Measurements from ENCODE around the gene TUBA4B. TPM values are rescaled to one million over a fixed set of nuclear protein-coding genes. Genes with fewer than 3 reads are reported as not detected.
A peak's percentile ranks its signal among the peaks of the same experiment; 100 is the strongest.

Gene TUBA4B
- total RNA-seq, 1 donor from 2014 or later: not detected

DNA sequence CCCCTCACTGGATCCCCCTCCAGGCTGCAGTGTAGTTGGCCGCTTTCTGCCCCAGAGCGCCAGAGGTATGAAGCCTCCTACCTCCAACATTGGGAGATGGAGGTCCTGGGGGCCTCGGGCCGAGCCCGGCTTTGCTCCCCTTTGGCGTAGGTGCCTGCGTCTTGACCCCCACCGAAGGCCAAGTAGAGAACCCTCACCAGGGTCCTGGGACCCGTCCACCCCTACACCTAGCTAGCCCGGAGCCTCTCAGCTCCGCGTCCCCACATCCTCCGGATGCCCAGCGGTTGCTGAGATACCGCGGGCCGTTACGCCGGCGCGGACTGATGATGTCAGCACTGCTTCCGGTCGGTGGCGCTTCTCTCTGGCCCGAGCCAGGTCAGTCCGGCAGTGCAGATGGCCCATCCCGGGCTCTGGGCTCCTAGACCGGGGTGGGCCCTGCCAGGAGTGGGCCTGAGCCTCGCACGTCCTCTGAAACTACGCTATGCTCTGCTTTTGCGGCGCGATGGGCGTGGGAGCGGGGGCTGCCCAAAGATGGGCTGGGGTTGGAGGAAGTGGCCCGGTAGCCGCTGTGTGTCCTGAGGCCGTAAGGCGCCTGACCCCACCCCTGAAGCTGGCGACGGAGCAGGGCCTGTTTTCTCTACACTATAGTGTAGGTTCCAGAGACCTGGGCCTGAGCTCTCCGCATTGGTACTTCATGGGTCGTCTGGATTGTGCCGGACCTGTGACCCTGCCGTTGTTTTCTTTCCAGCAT lies 7.7 kb upstream of the TUBA4B start, which contains the start of the genes GLB1L and STK16:
TSS of gene GLB1L (minus strand) at position 297 of the 751 bp plus-strand sequence. CDS start 1,871 bp downstream, outside the sequence.
TSS of gene STK16 (plus strand) at position 332 of the 751 bp plus-strand sequence. CDS start 521 bp downstream, outside the sequence.
- peaks cover 6% of the 10 kb centered on the region for H3K9me3 Mint-ChIP-seq (ENCODE audit: unreplicated experiment)
- peaks cover 7% of the 10 kb centered on the region for H3K4me1 Mint-ChIP-seq (ENCODE audit: low read depth, unreplicated experiment)
- peak; percentile 97 for DNase-seq
- TF ChIP-seq, protein P1, sequence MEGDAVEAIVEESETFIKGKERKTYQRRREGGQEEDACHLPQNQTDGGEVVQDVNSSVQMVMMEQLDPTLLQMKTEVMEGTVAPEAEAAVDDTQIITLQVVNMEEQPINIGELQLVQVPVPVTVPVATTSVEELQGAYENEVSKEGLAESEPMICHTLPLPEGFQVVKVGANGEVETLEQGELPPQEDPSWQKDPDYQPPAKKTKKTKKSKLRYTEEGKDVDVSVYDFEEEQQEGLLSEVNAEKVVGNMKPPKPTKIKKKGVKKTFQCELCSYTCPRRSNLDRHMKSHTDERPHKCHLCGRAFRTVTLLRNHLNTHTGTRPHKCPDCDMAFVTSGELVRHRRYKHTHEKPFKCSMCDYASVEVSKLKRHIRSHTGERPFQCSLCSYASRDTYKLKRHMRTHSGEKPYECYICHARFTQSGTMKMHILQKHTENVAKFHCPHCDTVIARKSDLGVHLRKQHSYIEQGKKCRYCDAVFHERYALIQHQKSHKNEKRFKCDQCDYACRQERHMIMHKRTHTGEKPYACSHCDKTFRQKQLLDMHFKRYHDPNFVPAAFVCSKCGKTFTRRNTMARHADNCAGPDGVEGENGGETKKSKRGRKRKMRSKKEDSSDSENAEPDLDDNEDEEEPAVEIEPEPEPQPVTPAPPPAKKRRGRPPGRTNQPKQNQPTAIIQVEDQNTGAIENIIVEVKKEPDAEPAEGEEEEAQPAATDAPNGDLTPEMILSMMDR (IDR thresholded peaks at IDR 0.05; ENCODE audit: partially characterized antibody, unreplicated experiment): no peak
- H3K27ac Mint-ChIP-seq (ENCODE audit: unreplicated experiment): peak within 1 kb of the TSS; percentile 99
- no peaks in the 10 kb centered on the region for H3K36me3 Mint-ChIP-seq (ENCODE audit: unreplicated experiment)
- H3K4me3 Mint-ChIP-seq (ENCODE audit: unreplicated experiment): peak within 1 kb of the TSS; percentile 97
- peaks cover 1% of the 10 kb centered on the region for H3K27me3 Mint-ChIP-seq (ENCODE audit: unreplicated experiment)

DNA sequence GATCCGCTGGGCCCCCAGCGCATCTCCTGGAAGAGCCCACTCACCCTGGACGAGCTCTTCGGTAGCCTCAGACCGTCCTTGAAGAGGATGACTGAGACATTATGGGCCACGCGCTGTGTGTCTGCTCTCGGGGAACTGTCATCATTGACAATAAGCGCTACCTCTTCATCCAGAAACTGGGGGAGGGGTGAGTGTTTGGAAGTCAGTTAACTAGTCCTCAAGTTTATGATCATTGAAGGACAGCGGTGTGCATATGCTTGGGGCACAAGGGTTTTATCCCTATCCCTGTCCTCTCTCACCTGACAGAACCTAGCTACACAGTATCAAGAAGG lies 7.2 kb upstream of the TUBA4B start:
- H3K27ac Mint-ChIP-seq (ENCODE audit: unreplicated experiment): peak overlapping the region; percentile 99
- H3K9me3 Mint-ChIP-seq (ENCODE audit: unreplicated experiment): peaks cover 6% of the 10 kb centered on the region
- DNase-seq: no peak
- H3K4me3 Mint-ChIP-seq (ENCODE audit: unreplicated experiment): peak overlapping the region; percentile 97
- H3K4me1 Mint-ChIP-seq (ENCODE audit: low read depth, unreplicated experiment): peaks cover 9% of the 10 kb centered on the region
- H3K36me3 Mint-ChIP-seq (ENCODE audit: unreplicated experiment): no peaks in the 10 kb centered on the region
- TF ChIP-seq, protein P1 (IDR thresholded peaks at IDR 0.05; ENCODE audit: partially characterized antibody, unreplicated experiment): no peak
- H3K27me3 Mint-ChIP-seq (ENCODE audit: unreplicated experiment): peaks cover 1% of the 10 kb centered on the region

DNA sequence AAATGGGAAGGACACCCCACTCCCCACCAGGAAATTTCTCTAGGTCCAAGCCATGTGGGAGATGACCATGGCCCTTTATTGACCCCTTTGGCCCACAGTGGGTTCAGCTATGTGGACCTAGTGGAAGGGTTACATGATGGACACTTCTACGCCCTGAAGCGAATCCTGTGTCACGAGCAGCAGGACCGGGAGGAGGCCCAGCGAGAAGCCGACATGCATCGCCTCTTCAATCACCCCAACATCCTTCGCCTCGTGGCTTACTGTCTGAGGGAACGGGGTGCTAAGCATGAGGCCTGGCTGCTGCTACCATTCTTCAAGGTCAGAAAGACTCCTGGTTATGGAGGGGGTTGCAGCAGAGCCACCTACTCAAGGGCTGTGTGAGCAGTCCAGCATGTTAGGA lies 6.5 kb upstream of the TUBA4B start:
- H3K27ac Mint-ChIP-seq (ENCODE audit: unreplicated experiment): peak overlapping the region; percentile 62
- H3K36me3 Mint-ChIP-seq (ENCODE audit: unreplicated experiment): no peaks in the 10 kb centered on the region
- DNase-seq: no peak
- H3K27me3 Mint-ChIP-seq (ENCODE audit: unreplicated experiment): peaks cover 1% of the 10 kb centered on the region
- H3K4me1 Mint-ChIP-seq (ENCODE audit: low read depth, unreplicated experiment): peaks cover 15% of the 10 kb centered on the region
- peaks cover 6% of the 10 kb centered on the region for H3K9me3 Mint-ChIP-seq (ENCODE audit: unreplicated experiment)
- H3K4me3 Mint-ChIP-seq (ENCODE audit: unreplicated experiment): peak overlapping the region; percentile 97
- TF ChIP-seq, protein P1 (IDR thresholded peaks at IDR 0.05; ENCODE audit: partially characterized antibody, unreplicated experiment): no peak

DNA sequence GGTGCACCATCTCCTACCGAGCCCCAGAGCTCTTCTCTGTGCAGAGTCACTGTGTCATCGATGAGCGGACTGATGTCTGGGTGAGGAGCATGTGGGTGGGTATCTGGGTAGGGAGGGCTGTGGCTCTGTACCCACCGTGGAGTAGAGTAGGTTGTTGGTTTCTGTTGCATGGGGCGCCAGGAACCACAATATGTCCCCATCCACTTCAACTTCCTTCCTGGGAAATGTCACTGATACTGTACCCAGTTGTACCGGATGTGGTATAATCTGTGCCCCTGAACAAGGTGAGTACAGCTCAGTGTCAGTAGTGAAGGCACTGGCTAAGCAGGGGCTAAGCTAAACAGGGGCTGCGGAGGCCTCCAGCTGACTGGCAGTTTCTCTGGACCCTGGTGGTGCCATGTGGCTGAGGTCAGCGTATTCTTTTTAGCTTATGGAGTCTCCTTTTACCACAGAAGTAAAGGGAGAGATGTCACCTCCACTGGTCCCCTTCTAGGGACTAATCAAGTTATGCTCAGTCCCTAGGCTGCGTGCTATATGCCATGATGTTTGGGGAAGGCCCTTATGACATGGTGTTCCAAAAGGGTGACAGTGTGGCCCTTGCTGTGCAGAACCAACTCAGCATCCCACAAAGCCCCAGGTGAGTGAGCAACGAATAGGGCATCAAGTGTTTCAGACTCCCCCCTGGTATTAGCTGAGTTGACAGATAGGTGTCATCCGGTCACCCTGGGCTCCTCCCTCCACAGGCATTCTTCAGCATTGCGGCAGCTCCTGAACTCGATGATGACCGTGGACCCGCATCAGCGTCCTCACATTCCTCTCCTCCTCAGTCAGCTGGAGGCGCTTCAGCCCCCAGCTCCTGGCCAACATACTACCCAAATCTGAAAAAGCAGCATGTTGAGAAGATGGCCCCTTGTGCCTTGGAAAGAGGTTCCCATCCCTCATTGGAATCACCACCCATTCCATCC lies 5.1 kb upstream of the TUBA4B start:
- no peak for DNase-seq
- H3K4me1 Mint-ChIP-seq (ENCODE audit: low read depth, unreplicated experiment): peaks cover 21% of the 10 kb centered on the region
- TF ChIP-seq, protein P1 (IDR thresholded peaks at IDR 0.05; ENCODE audit: partially characterized antibody, unreplicated experiment): no peak

More for the DNA sequence above, 5.1 kb upstream of the TUBA4B start:
- Mint-ChIP-seq H3K4me3 (ENCODE audit: unreplicated experiment) (no peak overlapping the region), H3K27ac (ENCODE audit: unreplicated experiment) (peak overlapping the region; percentile 22), H3K36me3 (ENCODE audit: unreplicated experiment) (no peaks in the 10 kb centered on the region), H3K9me3 (ENCODE audit: unreplicated experiment) (peaks cover 11% of the 10 kb centered on the region), H3K27me3 (ENCODE audit: unreplicated experiment) (peaks cover 4% of the 10 kb centered on the region)

All from glutamatergic neuron (in vitro differentiated cells).